K562 (cell line): ENCODE data around the gene MTA1. TPM values are rescaled to one million over a fixed set of nuclear protein-coding genes. Genes with fewer than 3 reads are reported as not detected.

ENCODE experiments used
- ADNP ChIP-seq: fragments of 200-800 bp; sonication (Bioruptor generic); IDR thresholded peaks from 2 replicates; pipeline ENCODE4 v1.6.1; 2016; ENCODE audit warnings: missing genetic modification characterization, missing compliant biosample characterization
- ETS2 ChIP-seq: IDR thresholded peaks from 2 replicates; pipeline ENCODE4 v1.6.1; 2016; ENCODE audit warnings: borderline replicate concordance, missing genetic modification characterization, mild to moderate bottlenecking, moderate library complexity, missing compliant biosample characterization; ENCODE audit not compliant: poor library complexity, severe bottlenecking
- GTF2F1 ChIP-seq: IDR thresholded peaks from 2 replicates; pipeline ENCODE4 v1.6.1; 2011; ENCODE audit warnings: low read depth, low read length, improper control_type of control experiment
- HMGN3 ChIP-seq: IDR thresholded peaks from 2 replicates; pipeline ENCODE4 v1.6.1; 2011; ENCODE audit warnings: borderline replicate concordance, low read depth, mild to moderate bottlenecking, mixed read lengths, low read length; ENCODE audit not compliant: insufficient read length; ENCODE audit errors: extremely low read depth
- JUNB ChIP-seq: fragments of 450-650 bp; formaldehyde crosslinking; conservative IDR thresholded peaks from 2 replicates; pipeline ENCODE4 v1.4.0; 2020; ENCODE audit warnings: mild to moderate bottlenecking
- KLF1 ChIP-seq: fragments of 450-650 bp; IDR thresholded peaks from 2 replicates; pipeline ENCODE4 v1.6.1; 2016; ENCODE audit warnings: missing genetic modification characterization, missing compliant biosample characterization
- KLF13 ChIP-seq: fragments of 450-650 bp; IDR thresholded peaks from 2 replicates; pipeline ENCODE4 v1.6.1; 2016; ENCODE audit warnings: missing genetic modification characterization, low read depth, mild to moderate bottlenecking, missing compliant biosample characterization, moderate library complexity, borderline replicate concordance
- MAX ChIP-seq: sonication (generic); formaldehyde crosslinking; IDR thresholded peaks from 2 replicates; pipeline ENCODE4 v1.9.0; 2022; ENCODE audit warnings: mild to moderate bottlenecking, missing genetic modification reagents
- MTA1 ChIP-seq: fragments of 450-650 bp; IDR thresholded peaks from 2 replicates; pipeline ENCODE4 v1.6.1; 2017; ENCODE audit warnings: borderline replicate concordance
- PRDM10 ChIP-seq: fragments of 450-650 bp; IDR thresholded peaks from 2 replicates; pipeline ENCODE4 v1.6.1; 2018; ENCODE audit not compliant: partially characterized antibody
- TBP ChIP-seq: optimal IDR thresholded peaks from 2 replicates; pipeline ENCODE3; 2011; ENCODE audit warnings: low read depth, low read length, improper control_type of control experiment
- TGIF2 ChIP-seq: sonication (generic); formaldehyde crosslinking; IDR thresholded peaks from 2 replicates; pipeline ENCODE4 v1.8.1; 2022; ENCODE audit warnings: mild to moderate bottlenecking, missing genetic modification reagents, moderate library complexity
- ZNF184 ChIP-seq: sonication (generic); formaldehyde crosslinking; IDR thresholded peaks from 2 replicates; pipeline ENCODE4 v1.5.0; 2020; ENCODE audit warnings: missing genetic modification reagents
- ZNF644 ChIP-seq: fragments of 200-800 bp; sonication (Bioruptor generic); IDR thresholded peaks from 2 replicates; pipeline ENCODE4 v1.6.1; 2016; ENCODE audit warnings: low read depth, missing genetic modification characterization, missing compliant biosample characterization
- ZNF766 ChIP-seq: fragments of 200-800 bp; sonication (Bioruptor generic); conservative IDR thresholded peaks from 2 replicates; pipeline ENCODE4 v1.6.1; 2016; ENCODE audit warnings: missing genetic modification characterization, missing compliant biosample characterization
- polyA plus RNA-seq, 8 experiments: library from polyadenylated mRNA; depleted of rRNA in 4 of 8; stranded (reverse) in 5 of 8; unstranded in 3 of 8; fragments of >200 nt; fragmentation: Nextera tagmentation in 2 of 8; fragmentation: Illumina TruSeq in 1 of 8; extraction: Ambion mirVana in 2 of 8; extraction: Trizol in 1 of 8; gene quantifications; 2 replicates each; pipeline versions ENCODE4 v1.2.1 to v1.2.3, GENCODE V29; 2011 to 2014; ENCODE audit warnings: inconsistent platforms in 1 of 8, missing spikeins in 1 of 8
- total RNA-seq, 7 experiments: library from RNA; depleted of rRNA in 6 of 7; stranded (reverse); fragments of >200 nt in 6 of 7; fragmentation: Illumina TruSeq in 2 of 7; extraction: Trizol in 2 of 7; gene quantifications; 2 replicates each; pipeline versions ENCODE4 v1.2.1 to v1.2.3, GENCODE V29; 2011 to 2021; ENCODE audit warnings: low replicate concordance in 1 of 7
- TF ChIP-seq, protein P1 (sequence below): fragments of 450-650 bp; IDR thresholded peaks from 2 replicates; pipeline ENCODE4 v1.6.1; 2014; ENCODE audit warnings: low read depth, mild to moderate bottlenecking, moderate library complexity, borderline replicate concordance
- TF ChIP-seq, protein P2 (sequence below): sonication (generic); formaldehyde crosslinking; IDR thresholded peaks from 2 replicates; pipeline ENCODE4 v1.8.0; 2022; ENCODE audit warnings: mild to moderate bottlenecking, low read depth, missing genetic modification reagents
- TF ChIP-seq, protein P3 (sequence below), 3 experiments: IDR thresholded peaks in 2 of 3; conservative IDR thresholded peaks in 1 of 3; 2 replicates each; pipeline ENCODE4 v1.5.1; 2011 to 2012; ENCODE audit warnings: low read length in 3 of 3, mild to moderate bottlenecking in 3 of 3, control low read depth in 2 of 3, improper control_type of control experiment in 1 of 3, inconsistent platforms in 1 of 3, low read depth in 1 of 3, mixed read lengths in 1 of 3, moderate library complexity in 1 of 3; ENCODE audit not compliant: insufficient read depth in 2 of 3

The MTA1 gene
- total and polyA plus RNA-seq, 9 of the 15 experiments (the other 6 are each of a cell fraction or from before 2014, with no cell fraction given) = 0.13 to 118 (median 32.3) TPM

DNA sequence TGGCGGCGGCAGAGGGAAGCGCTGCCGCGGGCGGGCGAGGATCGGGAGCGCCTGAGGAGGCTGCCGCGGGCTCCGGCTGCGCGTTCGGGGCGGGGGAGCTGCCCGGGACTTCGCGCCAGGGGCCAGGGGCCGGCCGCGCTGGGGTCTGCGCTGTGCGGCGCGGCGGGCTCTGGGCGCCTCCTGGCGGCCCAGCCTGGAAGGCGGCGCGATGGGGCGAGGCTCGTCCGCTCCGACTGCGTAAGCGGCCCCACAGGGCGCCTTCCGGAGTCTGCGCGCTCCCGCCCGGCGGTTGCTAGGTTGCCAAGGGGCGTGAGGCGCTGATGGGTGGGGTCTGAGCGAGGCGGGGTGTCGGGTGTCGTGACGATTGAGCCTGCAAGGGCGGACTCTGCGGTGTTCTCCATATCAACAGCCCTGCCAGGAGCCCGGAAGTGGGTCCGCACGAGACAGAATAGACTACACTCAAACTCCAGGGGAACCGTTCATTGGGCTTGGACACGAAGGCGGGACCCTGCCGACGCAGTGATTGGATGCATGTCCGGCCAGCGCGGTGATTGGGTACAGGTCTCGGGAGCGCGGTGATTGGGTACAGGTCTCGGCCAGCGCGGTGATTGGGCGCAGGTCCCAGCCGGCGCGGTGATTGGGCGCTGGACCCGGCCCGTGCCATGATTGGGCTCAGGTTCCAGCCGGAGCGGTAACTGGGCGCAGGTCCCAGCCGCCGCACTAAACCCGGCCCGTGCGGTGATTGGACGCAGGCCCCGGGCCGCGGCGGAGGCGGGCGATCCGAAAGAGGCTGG is 71.1 kb downstream of the MTA1 start, which contains the start of gene TEDC1 (continued):
- TF ChIP-seq PRDM10 (no peak), KLF13 (tag) (peak; percentile 64; the same call in 1 of the 2 replicates), ETS2 (no peak), ZNF766 (CRISPR knock-in tag) (peak; percentile 45; the same call in 1 of the 2 replicates), TBP (peak; percentile 13), ZNF644 (tag) (peak; percentile 86), GTF2F1 (no peak), ADNP (tag) (no peak), MTA1 (no peak), KLF1 (tag) (peak; percentile 86), MAX (CRISPR knock-in tag) (peak; percentile 62), JUNB (CRISPR knock-in tag) (no peak), TGIF2 (no peak), HMGN3 (peak; percentile 84), ZNF184 (CRISPR knock-in tag) (no peak)
- TF ChIP-seq, protein P1, sequence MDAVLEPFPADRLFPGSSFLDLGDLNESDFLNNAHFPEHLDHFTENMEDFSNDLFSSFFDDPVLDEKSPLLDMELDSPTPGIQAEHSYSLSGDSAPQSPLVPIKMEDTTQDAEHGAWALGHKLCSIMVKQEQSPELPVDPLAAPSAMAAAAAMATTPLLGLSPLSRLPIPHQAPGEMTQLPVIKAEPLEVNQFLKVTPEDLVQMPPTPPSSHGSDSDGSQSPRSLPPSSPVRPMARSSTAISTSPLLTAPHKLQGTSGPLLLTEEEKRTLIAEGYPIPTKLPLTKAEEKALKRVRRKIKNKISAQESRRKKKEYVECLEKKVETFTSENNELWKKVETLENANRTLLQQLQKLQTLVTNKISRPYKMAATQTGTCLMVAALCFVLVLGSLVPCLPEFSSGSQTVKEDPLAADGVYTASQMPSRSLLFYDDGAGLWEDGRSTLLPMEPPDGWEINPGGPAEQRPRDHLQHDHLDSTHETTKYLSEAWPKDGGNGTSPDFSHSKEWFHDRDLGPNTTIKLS = peak; percentile 47
- TF ChIP-seq, protein P2, sequence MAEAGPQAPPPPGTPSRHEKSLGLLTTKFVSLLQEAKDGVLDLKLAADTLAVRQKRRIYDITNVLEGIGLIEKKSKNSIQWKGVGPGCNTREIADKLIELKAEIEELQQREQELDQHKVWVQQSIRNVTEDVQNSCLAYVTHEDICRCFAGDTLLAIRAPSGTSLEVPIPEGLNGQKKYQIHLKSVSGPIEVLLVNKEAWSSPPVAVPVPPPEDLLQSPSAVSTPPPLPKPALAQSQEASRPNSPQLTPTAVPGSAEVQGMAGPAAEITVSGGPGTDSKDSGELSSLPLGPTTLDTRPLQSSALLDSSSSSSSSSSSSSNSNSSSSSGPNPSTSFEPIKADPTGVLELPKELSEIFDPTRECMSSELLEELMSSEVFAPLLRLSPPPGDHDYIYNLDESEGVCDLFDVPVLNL (CRISPR knock-in tag) = peak; percentile 94
- TF ChIP-seq, protein P3, sequence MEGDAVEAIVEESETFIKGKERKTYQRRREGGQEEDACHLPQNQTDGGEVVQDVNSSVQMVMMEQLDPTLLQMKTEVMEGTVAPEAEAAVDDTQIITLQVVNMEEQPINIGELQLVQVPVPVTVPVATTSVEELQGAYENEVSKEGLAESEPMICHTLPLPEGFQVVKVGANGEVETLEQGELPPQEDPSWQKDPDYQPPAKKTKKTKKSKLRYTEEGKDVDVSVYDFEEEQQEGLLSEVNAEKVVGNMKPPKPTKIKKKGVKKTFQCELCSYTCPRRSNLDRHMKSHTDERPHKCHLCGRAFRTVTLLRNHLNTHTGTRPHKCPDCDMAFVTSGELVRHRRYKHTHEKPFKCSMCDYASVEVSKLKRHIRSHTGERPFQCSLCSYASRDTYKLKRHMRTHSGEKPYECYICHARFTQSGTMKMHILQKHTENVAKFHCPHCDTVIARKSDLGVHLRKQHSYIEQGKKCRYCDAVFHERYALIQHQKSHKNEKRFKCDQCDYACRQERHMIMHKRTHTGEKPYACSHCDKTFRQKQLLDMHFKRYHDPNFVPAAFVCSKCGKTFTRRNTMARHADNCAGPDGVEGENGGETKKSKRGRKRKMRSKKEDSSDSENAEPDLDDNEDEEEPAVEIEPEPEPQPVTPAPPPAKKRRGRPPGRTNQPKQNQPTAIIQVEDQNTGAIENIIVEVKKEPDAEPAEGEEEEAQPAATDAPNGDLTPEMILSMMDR (IDR thresholded peaks at IDR 0.05 in 2 of 3, conservative IDR thresholded peaks at IDR 0.05 in 1 of 3; ENCODE audit: insufficient read depth in 2 of 3, low read depth in 1 of 3, low read length in 3 of 3) = peak; percentile 59 to 86 (median 77); a peak in 5 of 6 replicates
